Stomach (tissue), 4 donors: ENCODE data around the gene PLEKHG4.

ENCODE experiments used
- CTCF ChIP-seq, 7 experiments: fragments of 450-650 bp in 4 of 7; fragments of 200-600 bp in 3 of 7; sonication (generic) in 3 of 7; IDR thresholded peaks; one replicate each; pipeline ENCODE4 v1.5.1; 2016 to 2019; ENCODE audit warnings: antibody characterized with exemption in 7 of 7, control low read depth in 2 of 7, mild to moderate bottlenecking in 1 of 7
- EP300 ChIP-seq: sonication (generic); formaldehyde crosslinking; IDR thresholded peaks from one replicate; pipeline ENCODE4 v1.6.1; 2017; ENCODE audit warnings: antibody characterized with exemption

- TF ChIP-seq CTCF (IDR thresholded peaks at IDR 0.05): no peak
- no peak for TF ChIP-seq EP300
Observed at GRCh38 chr16:67240506-67240905, 38.8 kb upstream of the PLEKHG4 start.
